SKM-1 treated with dmso at 0.1 percent for 144 hours (cell line): Measurements from ENCODE around the gene SLC25A22.

Experiments used
- DNase-seq: peaks from one replicate; lab custom pipeline; 2025; ENCODE audit not compliant: unreplicated experiment; lab: John Stamatoyannopoulos, UW

The SLC25A22 gene

DNA sequence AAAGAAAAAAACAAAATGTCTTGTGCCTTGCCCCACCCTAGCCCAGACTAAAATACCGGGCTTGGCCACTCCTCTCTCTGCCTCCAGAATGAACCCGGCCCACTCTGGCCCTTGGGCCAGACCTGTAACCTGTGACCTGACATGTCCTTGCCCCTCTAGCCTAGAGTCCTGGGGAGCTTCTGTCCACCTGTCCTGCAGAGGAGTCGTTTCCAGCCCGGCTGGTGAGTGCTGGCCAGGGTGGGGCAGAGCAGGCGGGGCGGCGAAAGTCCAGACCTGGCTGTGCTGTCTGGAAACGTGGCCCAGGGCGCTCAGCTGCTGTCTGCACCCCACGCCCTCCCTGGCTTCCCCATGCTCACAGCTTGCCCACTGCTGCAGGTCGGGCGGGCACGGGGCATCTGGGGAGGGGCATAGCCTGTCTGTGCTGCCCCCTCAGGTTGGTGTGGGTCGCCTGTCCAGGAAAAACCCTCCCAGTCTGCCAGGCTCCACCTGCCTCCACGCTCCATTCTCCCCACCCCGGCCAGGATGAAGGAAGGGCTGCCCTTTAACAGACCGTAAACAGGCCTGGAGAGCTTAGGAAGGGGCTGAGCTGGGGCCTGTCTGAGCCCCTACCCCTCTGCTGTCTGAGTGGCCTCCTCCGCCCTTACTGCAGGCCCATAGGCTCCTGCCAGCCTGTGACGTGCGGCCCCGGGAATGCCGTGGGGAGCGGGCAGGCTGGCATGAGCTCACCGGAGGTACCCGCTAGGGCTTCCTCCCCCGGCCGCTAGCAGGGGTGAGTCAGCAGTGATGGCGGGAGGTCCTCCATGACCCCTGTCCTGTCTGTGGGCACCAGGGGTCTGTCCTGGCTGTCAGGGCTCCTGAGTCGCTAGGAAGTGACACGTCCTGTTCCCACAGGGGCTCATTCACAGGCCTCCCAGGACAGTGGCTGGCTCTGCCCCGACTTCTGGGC lies 36.6 kb upstream of the SLC25A22 start:
- DNase-seq: no peak

DNA sequence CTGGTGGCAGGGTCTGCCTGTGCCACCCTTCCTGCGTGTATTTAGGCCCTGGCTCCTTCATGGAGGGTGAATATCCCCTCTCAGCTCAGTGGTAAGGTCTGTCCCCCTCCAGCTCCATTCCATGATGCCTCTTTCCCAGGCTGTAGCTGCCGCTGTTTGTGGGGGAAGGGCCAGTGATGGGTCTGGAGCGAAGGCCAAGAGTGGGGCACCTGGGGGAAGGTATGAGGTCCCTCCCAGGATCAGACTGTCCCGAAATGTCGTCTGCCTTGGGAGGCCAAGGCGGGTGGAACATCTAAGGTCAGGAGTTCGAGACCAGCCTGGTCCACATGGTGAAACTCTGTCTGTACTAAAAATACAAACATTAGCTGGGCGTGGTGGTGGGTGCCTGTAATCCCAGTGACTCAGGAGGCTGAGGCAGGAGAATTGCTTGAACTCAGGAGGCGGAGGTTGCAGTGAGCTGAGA lies 35.8 kb upstream of the SLC25A22 start:
- DNase-seq: no peak

DNA sequence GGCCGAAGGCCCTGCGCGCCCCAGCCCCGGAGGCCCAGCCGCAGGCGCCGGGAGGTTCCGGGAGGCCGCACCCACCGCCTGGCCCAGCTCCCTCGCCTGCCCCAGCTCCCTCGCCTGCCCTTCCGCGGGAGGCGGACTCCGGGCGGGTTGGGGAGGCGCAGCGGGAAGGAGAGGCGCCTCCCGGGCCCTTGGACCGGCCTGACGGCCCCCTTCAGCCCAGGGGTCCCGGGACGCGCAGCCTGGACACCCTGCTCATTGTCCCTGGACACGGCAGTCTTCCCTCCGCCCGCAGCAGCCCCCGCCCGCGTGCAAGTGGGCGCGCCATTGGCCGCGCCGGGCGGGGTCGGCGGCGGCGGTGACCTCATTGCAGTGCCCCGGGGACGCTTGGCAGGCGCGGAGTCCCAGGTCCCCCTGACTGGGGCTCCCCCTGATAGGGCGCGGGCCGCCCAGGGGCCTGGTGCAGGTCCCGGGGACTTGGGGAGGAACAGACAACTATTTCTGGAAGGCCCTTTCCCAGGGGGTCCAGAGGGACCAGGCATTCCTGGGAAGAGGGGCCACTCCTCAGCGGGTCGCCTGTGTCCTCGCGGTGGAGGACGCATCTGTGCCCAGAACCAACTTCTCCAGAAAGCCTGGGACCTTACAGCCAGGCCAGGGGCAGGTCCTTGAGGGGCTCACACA lies 35.2 kb upstream of the SLC25A22 start:
- DNase-seq: no peak

DNA sequence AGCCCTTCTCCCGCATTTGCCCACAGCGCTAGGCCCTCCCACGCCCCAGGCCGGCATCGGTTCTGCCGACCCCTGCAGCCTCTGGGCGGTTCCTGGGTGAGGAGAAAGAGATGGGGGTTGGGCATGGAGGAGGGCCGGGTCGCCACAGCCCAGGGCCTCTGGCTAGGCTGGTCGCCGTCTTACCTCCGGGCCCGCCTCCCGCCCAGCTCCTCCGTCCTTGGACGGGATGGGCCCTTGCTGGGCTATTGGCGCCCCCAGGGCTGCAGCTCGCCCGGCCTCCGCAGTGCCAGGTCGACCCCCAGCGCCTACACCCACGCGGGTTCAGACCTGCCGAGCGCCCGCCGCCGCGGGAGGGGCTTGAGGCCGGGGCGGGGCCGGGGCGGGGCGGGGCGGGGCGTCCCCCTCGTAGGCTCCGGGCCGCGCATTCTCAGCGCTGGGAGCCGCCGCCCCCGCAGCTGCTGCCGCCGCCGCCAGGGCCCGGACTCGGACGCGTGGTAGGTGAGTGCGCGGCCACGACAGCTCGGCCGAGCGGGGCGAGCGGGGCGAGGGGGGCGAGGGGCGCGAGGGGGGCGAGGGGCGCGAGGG lies 34.5 kb upstream of the SLC25A22 start, which contains the start of gene CD151:
Gene CD151 (plus strand): TSS at position 424 of the 585 bp plus-strand sequence. CDS start 3,118 bp downstream, outside the sequence.
- no peak for DNase-seq

DNA sequence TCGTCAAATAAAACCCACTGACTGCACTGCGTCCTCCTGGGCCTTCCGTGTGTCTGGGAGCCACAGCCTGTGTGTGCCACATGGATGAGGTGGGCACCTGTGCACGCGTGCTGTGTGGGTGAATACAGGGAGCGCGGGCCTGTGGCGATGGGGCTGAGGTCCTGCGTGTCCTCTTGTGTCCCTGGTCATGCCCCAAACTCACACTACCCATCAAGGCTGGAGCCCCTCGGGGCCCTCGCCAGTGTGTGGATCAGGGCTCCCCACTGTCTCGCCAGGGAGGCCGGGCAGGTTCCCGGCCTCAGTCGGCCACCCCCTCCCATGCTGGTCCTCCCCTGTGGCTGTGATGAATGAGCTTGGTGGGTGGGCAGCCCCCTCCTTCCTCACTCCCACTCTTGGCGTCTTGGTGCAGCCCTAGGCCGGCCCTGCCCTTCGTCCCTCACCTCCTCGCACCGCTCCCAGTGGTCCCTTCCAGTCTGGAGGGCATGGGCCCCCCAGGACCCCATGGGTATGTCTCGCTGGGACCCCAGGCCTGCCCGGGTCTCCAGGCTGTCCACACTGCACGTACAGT lies 34.0 kb upstream of the SLC25A22 start:
- no peak for DNase-seq

DNA sequence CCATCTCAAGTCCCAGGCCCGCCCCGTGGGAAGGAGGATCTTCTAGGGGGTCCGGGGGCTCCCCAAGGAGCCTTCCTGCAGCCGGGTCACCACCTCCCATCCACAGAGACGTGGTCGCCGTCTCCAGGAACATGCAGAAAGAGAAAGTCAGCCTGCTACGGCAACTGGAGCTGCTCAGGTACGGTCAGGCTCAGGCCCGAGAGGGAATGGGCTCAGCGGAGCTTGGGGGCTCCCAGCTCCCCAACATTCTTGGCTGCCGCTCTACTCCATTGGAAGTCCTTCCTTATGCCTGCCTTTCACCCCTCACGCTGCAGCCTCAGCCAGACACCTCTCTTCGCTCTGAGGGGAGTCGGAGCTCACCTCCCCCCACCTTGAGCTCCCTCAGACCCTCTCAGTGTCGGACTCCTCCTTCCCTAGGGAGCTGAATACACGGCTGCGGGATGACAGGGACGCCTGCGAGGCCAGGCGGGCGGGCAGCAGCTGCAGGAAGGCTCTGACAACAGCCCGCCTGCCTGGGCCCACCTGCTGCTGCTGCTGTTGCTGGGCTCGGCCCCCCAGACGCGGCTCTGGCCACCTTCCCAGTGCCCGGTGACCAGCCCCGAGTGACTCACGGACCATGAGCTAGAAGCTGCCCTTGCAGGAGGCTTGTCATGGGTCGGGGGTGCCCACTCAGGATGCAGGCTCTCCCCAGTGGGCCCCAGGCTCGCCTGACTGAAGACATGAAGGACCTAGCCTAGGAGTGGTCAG lies 33.2 kb upstream of the SLC25A22 start:
- DNase-seq: no peak

DNA sequence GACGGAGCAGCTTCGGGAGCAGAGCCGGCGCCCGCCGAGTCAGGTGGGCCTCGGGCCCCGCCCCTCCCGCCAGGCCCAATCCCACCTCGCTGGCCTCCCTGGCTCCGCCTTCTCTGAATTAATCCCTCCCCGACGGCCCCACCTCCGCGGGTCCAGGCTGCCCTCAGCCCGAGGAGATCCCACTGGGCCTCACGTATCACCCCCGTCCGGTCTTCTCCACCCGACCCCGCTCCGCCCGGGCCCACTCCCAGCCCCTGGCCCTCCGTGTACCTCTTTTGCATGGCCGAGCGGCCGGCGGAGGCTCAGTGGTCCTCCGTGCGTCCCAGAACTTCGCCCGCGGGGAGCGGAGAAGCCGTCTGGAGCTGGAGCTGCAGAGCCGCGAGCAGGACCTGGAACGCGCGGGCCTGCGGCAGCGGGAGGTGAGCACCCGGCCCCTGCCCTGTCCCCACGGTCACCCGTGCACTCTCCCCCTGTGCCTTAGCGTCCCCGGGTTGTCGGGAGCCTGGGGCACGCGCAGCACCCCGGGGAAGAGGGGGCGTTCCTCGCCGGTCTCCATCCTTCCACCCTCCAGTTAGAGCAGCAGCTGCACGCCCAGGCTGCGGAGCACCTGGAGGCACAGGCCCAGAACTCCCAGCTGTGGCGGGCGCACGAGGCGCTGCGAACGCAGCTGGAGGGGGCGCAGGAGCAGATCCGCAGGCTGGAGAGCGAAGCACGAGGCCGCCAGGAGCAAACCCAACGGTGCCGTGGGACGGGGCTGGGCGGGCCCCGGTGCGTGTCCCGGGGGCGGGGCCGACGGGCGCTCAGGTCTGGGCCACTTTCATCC lies 32.4 kb upstream of the SLC25A22 start:
- DNase-seq: no peak

DNA sequence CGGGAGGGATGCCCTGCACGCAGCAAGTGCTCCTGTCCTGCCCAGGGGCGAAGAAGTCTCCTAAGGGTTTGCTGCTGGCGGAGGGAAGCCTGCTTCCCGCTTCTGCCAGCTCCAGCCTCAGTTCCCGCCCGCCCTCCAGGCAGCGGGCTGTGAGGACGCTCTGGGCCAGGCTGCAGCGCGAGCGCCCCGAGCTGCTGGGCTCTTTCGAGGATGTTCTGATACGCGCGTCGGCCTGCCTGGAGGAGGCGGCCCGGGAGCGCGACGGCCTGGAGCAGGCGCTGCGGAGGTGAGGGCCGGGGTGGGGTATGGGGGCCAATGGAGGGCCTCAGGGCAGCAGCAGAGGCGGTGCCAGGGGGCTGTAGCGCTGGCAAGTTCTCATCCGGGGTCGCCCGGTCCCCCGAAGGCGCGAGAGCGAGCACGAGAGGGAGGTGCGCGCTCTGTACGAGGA lies 31.8 kb upstream of the SLC25A22 start:
- no peak for DNase-seq

DNA sequence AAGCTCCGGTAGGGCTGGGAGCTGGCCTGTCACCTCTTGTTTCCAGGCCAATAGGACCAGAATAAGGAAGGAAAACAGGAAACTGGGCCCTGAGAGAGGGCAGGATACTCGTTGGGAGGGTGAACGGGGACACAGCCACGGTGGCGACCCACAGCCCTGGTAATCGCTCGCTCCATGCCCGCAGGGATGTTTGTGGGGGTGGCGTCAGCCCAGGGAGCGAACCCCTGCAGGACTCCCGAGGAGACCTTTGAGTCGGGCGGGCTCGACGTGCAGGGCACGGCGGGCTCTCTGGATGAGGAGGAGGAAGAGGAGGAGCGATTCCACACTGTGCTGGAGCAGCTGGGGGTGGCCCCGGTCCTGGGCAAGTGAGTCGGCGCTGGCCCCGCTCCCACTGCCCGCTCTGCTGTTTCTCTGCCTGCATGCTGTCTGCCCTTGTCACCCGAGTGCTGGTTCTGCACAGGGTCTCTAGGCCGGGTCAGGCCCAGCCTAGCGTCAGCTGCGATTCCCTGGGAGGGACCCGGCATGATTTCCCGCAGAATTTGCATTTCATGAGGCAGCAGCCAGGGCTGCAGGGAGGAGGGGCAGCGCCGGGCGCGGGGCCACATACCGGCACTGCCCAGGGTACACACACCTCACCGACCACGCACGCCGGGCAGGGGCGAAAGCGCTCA lies 31.2 kb upstream of the SLC25A22 start:
- DNase-seq: no peak

DNA sequence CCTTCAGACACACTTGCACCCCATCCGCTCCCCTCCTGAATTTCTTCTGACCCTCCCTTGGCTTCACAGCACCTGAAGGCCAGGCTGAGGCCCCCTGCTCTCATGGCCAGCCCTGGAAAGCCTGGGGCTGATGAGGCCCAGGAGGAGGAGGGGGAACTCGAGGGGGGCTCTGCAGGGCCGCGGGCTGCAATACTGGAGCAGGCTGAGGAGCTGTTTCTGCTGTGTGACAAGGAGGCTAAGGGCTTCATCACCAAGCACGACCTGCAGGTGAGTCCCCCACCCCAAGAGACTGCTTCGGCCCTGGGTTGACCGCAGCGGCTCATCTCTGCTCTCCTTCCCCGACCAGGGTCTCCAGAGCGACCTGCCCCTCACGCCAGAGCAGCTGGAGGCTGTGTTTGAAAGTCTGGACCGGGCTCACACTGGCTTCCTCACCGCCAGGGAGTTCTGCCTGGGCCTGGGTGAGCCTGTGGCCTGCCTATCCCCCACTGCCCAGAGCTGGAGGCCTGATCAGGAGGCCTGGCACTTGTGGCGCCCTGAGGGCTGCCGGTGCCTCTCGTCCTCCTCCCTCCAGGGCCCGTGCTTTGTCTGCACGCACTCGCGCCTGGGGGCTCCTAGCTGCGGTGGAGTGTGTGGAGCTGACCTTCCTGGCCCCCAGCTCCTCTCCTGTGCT lies 30.6 kb upstream of the SLC25A22 start:
- DNase-seq: no peak

DNA sequence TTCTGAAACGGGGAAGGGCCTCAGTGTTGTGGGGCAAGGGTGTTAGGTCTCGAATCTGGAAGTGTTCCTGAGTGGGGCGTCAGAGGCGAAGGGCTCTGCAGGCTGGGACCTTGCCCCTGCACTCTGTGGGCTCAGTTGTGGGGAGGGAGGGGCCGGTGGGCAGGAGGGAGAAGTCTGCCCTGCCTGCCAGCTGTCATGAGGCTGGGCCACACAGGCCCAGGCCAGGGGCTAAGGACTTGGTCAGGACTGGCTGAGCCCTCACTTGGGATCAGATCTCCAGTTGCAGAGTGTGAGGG lies 29.8 kb upstream of the SLC25A22 start, which contains the start of gene CRACR2B:
Gene CRACR2B (plus strand): TSS at position 23 of the 296 bp plus-strand sequence. CDS start 689 bp downstream, outside the sequence.
- DNase-seq: no peak

DNA sequence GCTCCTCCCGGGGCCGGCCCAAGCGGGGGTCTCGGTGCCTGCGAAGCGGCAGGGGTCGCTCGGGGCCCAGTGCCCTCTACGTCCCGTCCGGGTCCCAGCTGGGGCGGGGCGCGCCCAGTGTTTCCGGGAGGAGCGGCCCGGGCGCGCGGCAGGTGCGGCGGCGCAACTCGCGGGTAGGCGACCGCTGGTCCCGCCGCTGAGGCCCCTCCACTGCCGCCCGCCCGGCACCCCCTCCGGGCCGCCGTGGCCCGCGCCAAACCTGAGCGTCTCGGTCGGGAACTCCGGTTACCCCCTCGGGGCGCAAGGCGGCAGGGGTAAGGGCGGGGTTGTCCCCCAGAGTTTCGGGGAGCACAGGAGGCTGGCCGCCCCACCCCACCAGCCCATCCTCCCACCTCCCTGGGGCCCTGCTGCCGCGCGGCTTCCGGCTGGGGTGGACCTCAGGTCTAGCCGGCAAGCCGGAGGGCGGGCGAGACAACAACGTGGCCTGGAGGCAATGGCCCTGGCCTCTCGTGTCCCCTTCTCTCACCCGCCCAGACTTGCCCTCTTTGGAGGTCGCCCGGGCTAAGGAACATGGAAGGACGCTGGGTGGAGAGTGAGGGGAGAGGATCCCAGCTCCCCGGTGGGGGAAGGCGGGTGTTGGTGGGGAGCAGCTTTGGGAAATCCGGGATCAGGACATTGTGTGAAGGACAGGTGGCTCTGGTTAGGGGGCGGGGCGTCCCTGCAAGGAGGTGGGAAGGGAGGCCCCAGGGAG lies 29.2 kb upstream of the SLC25A22 start:
- no peak for DNase-seq

DNA sequence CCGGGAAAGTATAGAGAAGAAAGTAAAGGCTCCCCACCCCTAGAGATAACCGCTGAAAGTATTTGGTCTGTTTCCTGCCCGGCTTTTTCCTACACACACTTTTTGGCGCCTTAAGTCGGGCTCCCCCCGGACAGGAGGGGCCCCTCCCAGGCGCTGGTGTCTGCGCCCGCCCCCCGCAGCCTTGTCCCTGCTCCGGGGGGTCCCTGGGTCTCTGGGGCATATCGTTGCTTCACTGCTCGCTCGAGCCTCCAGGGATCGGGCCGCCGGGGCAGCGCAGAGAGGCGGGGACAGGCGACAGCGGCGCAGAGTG lies 28.7 kb upstream of the SLC25A22 start:
- no peak for DNase-seq

DNA sequence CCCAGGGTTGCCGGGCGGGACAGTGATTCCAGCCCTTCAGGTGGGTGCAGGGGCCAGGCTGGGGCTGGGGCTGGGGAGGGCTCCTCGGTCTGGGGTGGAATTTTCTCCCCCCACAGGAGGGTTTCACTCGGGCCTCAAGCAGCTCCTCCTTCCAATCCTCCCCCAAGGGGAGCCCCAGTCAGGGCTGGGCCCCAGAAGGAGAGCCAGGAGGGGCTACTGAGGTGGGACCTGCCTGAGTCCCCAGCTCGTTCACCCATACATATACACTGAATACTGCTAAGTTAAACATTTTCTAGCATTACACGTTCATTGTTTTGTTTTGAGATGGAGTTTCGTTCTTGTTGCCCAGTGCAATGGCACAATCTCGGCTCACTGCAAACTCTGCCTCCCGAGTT lies 28.1 kb upstream of the SLC25A22 start:
- no peak for DNase-seq

DNA sequence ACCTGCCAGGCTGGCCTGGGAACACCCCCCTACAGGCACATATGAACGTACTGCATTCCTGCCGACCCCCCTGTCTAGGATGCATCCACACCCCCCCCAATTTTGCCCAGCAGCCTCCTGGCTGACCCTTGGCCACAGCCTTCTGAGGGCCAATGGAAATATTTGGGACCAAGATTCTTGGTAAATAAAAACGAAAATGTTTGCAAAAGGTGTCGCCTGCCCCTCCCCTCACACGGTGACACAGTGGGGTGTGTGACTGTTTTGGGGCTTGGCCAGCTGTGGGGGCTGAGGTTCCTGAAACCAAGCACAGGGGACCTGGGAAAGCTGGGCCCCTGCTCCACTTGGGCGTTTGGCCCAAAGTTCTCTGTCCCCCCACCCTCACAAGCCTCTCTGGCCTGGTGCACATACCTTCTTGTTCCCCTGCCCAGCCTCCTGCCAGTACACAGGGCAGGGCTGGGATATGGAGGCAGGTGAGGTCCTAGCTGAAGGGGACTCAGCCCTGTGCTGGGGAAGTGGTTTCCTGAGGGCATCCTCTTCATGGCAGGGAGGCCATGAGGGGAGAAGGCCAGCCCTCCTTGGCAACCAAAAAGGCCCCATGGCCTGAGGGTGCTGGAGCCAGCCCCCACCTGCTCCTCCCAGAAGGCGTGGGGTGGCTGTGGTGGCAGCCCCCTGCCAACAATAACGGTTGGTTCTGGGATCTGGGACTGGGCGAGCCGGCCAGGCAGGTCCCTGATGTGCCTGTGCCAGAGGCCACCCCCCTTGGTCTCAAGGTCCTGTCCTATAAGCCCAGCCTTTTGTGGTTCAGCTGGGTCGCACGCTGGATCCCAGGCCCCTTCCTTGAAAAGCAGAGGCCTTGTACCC lies 27.5 kb upstream of the SLC25A22 start:
- DNase-seq: no peak

DNA sequence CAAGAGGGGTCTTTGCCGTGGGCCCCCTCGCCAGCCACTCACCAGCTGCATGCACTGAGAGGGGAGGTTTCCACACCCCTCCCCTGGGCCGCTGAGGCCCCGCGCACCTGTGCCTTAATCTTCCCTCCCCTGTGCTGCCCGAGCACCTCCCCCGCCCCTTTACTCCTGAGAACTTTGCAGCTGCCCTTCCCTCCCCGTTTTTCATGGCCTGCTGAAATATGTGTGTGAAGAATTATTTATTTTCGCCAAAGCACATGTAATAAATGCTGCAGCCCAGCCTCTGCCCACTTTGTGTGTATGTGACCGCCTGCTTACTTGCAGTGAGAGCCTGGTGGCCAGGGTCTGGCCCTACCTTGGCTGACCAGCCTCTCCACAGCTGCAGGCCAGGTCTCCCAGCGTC lies 26.9 kb upstream of the SLC25A22 start:
- DNase-seq: no peak

DNA sequence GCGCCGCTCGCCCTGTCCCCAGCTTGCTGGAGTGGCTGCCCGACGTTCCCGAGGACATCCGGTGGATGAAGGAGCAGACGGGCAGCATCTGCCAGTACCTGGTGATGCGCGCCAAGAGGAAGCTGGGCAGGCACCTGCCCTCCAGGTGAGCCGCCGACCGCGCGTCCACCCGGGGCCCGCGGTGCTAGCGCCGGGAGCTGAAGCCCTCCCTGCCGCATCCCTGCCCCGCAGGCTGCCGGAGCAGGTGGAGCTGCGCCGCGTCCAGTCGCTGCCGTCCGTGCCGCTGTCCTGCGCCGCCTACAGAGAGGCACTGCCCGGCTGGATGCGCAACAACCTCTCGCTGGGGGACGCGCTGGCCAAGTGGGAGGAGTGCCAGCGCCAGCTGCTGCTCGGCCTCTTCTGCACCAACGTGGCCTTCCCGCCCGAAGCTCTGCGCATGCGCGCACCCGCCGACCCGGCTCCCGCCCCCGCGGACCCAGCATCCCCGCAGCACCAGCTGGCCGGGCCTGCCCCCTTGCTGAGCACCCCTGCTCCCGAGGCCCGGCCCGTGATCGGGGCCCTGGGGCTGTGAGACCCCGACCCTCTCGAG lies 26.3 kb upstream of the SLC25A22 start:
- no peak for DNase-seq
